Measurements from ENCODE around the gene SMAP1.

GRCh38 chr6:70700922-70701876, 33.5 kb downstream of the SMAP1 start:
- TF ChIP-seq EP300 (IDR thresholded peaks at IDR 0.05) (no peak), POLR2A (IDR thresholded peaks at IDR 0.05) (no peak)
- TF ChIP-seq, protein P1, sequence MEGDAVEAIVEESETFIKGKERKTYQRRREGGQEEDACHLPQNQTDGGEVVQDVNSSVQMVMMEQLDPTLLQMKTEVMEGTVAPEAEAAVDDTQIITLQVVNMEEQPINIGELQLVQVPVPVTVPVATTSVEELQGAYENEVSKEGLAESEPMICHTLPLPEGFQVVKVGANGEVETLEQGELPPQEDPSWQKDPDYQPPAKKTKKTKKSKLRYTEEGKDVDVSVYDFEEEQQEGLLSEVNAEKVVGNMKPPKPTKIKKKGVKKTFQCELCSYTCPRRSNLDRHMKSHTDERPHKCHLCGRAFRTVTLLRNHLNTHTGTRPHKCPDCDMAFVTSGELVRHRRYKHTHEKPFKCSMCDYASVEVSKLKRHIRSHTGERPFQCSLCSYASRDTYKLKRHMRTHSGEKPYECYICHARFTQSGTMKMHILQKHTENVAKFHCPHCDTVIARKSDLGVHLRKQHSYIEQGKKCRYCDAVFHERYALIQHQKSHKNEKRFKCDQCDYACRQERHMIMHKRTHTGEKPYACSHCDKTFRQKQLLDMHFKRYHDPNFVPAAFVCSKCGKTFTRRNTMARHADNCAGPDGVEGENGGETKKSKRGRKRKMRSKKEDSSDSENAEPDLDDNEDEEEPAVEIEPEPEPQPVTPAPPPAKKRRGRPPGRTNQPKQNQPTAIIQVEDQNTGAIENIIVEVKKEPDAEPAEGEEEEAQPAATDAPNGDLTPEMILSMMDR (IDR thresholded peaks at IDR 0.05), result no peak

Data from gastroesophageal sphincter (tissue), 3 donors.